Measurements from ENCODE around the gene SLC44A3.

- TF ChIP-seq EP300 (IDR thresholded peaks at IDR 0.05) (no peak), BCL3 (IDR thresholded peaks at IDR 0.05) (no peak), BHLHE40 (IDR thresholded peaks at IDR 0.05; ENCODE audit: low read depth, low read length) (no peak), MAFK (IDR thresholded peaks at IDR 0.05; ENCODE audit: partially characterized antibody) (no peak), POLR2A (IDR thresholded peaks at IDR 0.05; ENCODE audit: low read length) (no peak), HDAC2 (IDR thresholded peaks at IDR 0.05) (no peak), CTCF (IDR thresholded peaks at IDR 0.05) (no peak), ZFP36 (IDR thresholded peaks at IDR 0.05; ENCODE audit: borderline replicate concordance, partially characterized antibody) (no peak), USF2 (IDR thresholded peaks at IDR 0.05) (no peak), MYC (IDR thresholded peaks at IDR 0.05; ENCODE audit: borderline replicate concordance, low read length) (no peak), CEBPB (IDR thresholded peaks at IDR 0.05) (no peak), PHF8 (IDR thresholded peaks at IDR 0.05; ENCODE audit: borderline replicate concordance, low read depth) (no peak)
Observed at GRCh38 chr1:94832446-94832845, 12.3 kb downstream of the SLC44A3 start.
